ENCODE results near the gene NFIX. TPM values are rescaled to one million over a fixed set of nuclear protein-coding genes. Genes with fewer than 3 reads are reported as not detected.
A peak's percentile ranks its signal among the peaks of the same experiment; 100 is the strongest.

The NFIX gene
- total RNA-seq, 4 donors from 2014 or later: 32.3 to 81.2 (median 51.6) TPM

DNA sequence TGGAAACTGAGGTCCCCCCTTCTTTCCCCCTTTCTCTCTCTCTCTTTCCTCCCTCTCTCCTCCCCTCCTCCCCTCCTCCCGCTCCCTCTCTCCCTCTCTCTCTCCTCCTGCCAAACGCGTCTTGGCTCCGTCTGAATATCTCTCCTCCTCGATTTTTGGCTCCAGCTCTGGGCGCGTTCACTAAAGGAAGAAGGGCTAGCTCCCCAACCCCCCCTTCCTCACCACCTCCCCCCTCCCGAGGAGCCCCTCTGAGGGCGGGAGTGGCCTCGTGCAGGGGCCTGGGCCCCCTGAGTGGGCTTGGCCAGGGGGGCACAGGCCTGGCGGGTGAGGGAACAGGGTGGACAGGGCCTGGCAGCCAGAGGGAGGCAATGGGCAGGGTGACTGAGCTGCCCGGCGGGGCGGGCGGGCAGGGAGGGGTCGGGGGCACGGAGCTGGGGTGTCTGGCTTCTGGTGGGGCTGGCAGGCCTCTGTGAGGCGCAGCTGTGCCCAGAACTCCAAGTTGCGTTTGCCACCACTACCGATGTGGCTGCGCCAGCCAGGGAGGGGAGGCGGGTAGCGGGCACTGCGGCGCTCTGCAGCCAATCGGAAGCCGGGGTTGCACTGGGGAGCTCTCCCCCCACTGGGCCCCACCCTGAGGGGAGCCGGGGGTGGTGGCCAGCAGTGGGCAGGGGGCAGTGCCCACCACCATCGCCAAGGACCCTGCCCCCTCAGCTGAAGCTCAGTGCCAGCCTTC is 7.1 kb downstream of the NFIX start:
- intact Hi-C loops (cut with DNase I): no loop called here
- Histone ChIP-seq H3K4me3 (peak overlapping the region; percentile 23 to 64 (median 41)), H3K36me3 (no peaks in the 10 kb centered on the region), H3K27ac (peak overlapping the region; percentile 91 to 98 (median 94)), H3K9me3 (no peaks in the 10 kb centered on the region), H3K27me3 (no peaks in the 10 kb centered on the region), H3K4me1 (peaks cover 65 to 100% (median 93%) of the 10 kb centered on the region in 3 donors)
- TF ChIP-seq POLR2A (IDR thresholded peaks at IDR 0.05) (peak in 1 of 4 donors; percentile 23), CTCF (IDR thresholded peaks at IDR 0.05) (no peak)
- no peak for DNase-seq
- 7 to 61% methylated on average over 6 to 8 of the region's 29 CpGs for WGBS, 2 donors

DNA sequence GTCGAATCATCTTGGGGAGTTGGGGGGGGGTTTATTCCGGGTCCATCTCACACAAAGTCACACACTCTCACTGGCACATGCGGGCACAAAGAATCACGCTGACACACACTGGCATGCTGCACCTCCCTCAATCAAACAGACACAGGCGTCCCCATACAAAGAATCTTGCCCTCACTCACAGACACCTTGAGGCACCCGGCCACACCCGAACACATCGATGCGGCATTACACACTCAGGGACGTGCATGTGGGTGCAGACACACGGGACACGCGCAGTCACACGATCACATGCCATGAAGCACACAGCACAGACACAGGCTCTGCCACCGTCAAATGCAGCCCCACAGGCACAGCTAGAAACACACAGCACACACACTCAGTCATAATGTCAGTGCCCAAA is 7.8 kb downstream of the NFIX start:
- peak overlapping the region in 3 of 4 donors; percentile 38 to 64 (median 44) for H3K4me3 ChIP-seq
- WGBS, 2 donors: 30 to 64% methylated on average over 8 to 14 of the region's 15 CpGs
- no peaks in the 10 kb centered on the region for H3K36me3 ChIP-seq
- H3K4me1 ChIP-seq: peaks cover 73 to 100% (median 93%) of the 10 kb centered on the region in 3 donors
- DNase-seq: no peak
- H3K9me3 ChIP-seq: no peaks in the 10 kb centered on the region
- intact Hi-C loops (cut with DNase I): no loop called here
- no peak for TF ChIP-seq CTCF (IDR thresholded peaks at IDR 0.05)
- TF ChIP-seq POLR2A (IDR thresholded peaks at IDR 0.05): no peak
- no peaks in the 10 kb centered on the region for H3K27me3 ChIP-seq
- H3K27ac ChIP-seq: peak overlapping the region; percentile 91 to 98 (median 94)

DNA sequence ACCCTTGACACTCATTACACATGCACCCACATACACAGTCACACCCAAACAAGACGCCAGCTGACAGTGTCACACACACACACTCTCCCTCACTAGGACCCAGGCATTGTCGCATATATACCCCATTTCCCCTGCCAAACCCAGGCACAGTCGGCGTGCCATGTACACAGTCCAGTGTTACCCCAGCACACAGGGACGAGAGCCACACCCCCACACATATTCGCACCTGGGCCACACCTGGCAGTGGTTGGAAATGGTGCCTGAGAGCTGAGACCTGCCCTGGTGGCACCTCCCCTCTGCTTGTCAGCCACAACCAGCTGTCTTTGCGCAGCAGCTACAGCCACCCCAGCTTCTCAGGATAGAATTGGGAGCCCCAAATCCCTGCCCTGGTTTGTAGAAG is 9.0 kb downstream of the NFIX start:
- Histone ChIP-seq H3K9me3 (no peaks in the 10 kb centered on the region), H3K27ac (peak overlapping the region; percentile 91 to 98 (median 94)), H3K4me3 (no peak overlapping the region), H3K27me3 (no peaks in the 10 kb centered on the region), H3K36me3 (peaks cover 0 to 5% (median 0%) of the 10 kb centered on the region in 3 donors), H3K4me1 (peaks cover 84 to 100% (median 96%) of the 10 kb centered on the region in 3 donors)
- TF ChIP-seq POLR2A (IDR thresholded peaks at IDR 0.05) (no peak), CTCF (IDR thresholded peaks at IDR 0.05) (no peak)
- intact Hi-C loops (cut with DNase I): no loop called here
- DNase-seq: no peak
- 30 to 40% methylated on average over 1 to 7 of the region's 7 CpGs for WGBS, 2 donors

GRCh38 chr19:13005253-13005652 is 10.0 kb downstream of the NFIX start:
- 75 to 81% methylated on average over 4 of the region's 4 CpGs for WGBS, 2 donors
- no peak overlapping the region for H3K4me3 ChIP-seq
- peaks cover 0 to 5% (median 0%) of the 10 kb centered on the region in 3 donors for H3K36me3 ChIP-seq
- no peaks in the 10 kb centered on the region for H3K9me3 ChIP-seq
- peaks cover 0 to 9% (median 0%) of the 10 kb centered on the region in 4 donors for H3K27me3 ChIP-seq
- no peak for TF ChIP-seq CTCF (IDR thresholded peaks at IDR 0.05)
- no peak for TF ChIP-seq POLR2A (IDR thresholded peaks at IDR 0.05)
- no peak for DNase-seq
- peak overlapping the region; percentile 90 to 98 (median 92) for H3K27ac ChIP-seq
- H3K4me1 ChIP-seq: peaks cover 86 to 100% (median 96%) of the 10 kb centered on the region in 3 donors
- intact Hi-C loops (cut with DNase I): no loop called here

- TF ChIP-seq POLR2A (IDR thresholded peaks at IDR 0.05) (no peak), CTCF (IDR thresholded peaks at IDR 0.05) (no peak)
- 41 to 50% methylated on average over 1 to 6 of the region's 12 CpGs for WGBS, 2 donors
- peaks cover 87 to 100% (median 96%) of the 10 kb centered on the region in 3 donors for H3K4me1 ChIP-seq
- H3K27ac ChIP-seq: peak overlapping the region; percentile 90 to 98 (median 92)
- H3K4me3 ChIP-seq: peak overlapping the region in 2 of 4 donors; percentile 21 to 37
- no peaks in the 10 kb centered on the region for H3K9me3 ChIP-seq
- DNase-seq: no peak
- intact Hi-C loops (cut with DNase I): no loop called here
- H3K36me3 ChIP-seq: peaks cover 0 to 5% (median 0%) of the 10 kb centered on the region in 3 donors
- peaks cover 0 to 15% (median 0%) of the 10 kb centered on the region in 4 donors for H3K27me3 ChIP-seq
Measured at GRCh38 chr19:13005861-13006370, 10.6 kb downstream of the NFIX start.
